Superior temporal gyrus (tissue), 1 donor: Measurements from ENCODE around the gene RNU6-1.

Experiments
- DNase-seq: peaks from one replicate; pipeline ENCODE4 v3.0.0-alpha.2; 2016; ENCODE audit errors: extremely low spot score

Gene RNU6-1

DNA sequence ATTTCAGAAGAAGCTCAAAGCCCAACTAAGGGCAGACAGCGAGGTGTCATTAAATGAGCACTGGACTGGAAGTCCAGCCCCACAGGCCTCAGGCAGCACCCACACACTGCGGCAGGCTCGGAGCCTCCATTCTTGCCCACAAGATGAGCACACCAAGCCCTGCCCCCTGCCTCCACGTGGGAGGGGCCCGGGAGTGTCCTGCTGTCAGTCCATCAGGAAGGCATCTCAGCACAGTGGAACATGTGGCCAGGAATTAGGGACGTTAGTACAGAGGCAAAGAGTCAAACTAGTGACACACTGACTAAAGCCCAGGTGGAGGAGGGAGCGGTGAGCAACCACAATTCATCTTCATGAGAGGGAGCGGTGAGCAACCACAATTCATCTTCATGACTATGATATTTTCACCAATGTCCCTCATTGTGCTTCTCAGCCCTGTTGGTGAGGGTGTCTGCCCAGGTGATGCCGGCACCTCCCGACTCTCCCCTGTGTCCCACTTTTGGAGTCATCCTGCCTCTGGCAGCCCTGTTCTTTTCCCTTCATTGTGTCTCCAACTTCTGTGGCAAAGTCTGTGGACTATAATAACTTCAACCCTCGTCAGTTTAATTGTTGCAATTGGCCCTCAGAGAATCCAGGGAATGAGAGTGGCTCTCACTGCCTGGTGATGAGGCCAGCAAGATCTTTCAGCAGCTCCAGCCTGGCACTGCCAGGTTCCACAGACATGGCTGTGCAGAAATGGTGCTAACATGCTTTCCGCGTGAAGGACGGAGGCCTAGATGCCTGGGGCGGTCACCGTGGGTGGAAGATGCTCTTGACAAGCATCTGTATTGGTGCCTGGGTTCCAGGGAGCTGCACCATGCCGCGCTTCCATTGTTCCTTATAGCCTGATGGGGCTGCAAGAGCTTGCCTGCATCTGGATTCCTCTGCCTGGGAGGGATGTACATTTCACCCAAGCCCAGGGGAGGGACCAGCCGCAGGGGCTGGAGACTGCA, 37.6 kb downstream of the RNU6-1 start:
- DNase-seq: no peak

GRCh38 chr15:67801142-67801541, 38.7 kb downstream of the RNU6-1 start:
- no peak for DNase-seq

DNA sequence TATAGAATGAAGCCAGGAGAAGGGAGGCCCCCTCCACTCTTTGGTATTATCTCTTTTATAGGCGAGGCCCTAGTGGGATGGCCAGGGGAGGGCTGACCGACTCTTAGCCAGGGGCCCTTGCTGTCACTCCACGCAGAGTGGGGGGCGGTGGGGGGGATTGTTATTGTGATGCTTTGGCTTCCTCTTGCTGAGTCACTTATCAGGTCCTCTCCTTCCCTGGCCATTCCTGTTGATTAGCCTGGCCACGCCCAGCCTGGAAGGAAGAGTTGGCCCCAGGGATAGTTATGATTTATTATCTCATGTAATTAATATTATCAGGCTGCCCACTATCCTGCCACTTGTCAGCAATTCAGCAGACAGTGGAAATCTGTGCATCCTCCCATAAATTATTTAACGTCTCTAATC, 40.0 kb downstream of the RNU6-1 start:
- no peak for DNase-seq

DNA sequence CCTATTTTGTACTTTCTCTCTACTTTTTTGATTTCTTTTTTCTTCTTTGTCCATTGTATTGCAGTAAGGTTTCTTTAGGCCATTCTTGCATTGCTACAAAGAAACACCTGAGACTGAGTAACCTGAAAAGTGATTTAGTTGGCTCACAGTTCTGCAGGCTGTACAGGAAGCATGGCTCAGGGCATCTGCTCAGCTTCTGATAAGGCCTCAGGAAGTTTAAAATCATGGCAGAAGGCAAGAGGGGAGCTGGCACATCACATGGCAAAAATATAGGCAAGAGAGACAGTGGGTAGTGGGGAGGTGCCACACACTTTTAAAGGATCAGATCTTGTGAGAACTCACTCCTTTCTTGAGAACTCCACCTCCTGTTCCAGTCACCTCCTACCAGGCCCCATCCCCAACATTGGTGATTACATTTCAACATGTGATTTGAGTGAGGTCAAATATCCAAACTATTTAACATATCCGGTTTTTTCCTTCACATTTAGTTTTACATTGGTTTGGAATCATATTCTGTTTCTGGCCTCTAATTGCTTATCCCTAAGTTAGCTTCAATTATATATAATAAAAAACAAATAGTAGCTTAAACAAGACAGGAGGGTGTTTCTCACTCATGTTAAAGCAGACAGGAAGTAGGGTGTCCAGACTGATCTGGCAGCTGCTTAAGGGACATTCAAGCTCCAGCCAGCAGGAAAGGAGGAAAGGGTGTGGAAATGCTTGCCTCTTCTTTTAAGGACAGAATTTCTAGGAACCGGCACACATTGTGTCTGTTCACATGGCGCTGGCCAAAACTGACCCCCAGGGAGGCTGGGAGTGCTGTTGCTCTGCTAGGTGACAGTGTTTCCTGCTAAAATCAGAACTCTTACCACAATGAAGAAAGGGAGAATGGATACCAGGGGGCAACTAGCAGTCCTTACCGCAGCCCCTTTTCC, 43.4 kb downstream of the RNU6-1 start:
- no peak for DNase-seq

- no peak for DNase-seq
These were observed 44.8 kb downstream of the RNU6-1 start for GRCh38 chr15:67794832-67795574.

GRCh38 chr15:67792250-67792942, 47.4 kb downstream of the RNU6-1 start:
- DNase-seq: no peak

- DNase-seq: no peak
These were observed 49.1 kb downstream of the RNU6-1 start for GRCh38 chr15:67790610-67791319.
